Neural progenitor cell (in vitro differentiated cells): ENCODE results near the gene CACNA1C. TPM values are rescaled to one million over a fixed set of nuclear protein-coding genes. Genes with fewer than 3 reads are reported as not detected.

Experiments
- DNase-seq: peaks from one replicate; pipeline ENCODE4 v3.0.0-alpha.2; 2016; ENCODE audit warnings: low spot score
- H2AFZ ChIP-seq: fragments of 200-600 bp; sonication (generic); replicated peaks from 2 replicates; pipeline ENCODE4 v1.6.1; 2016; ENCODE audit warnings: antibody characterized with exemption
- H3F3A ChIP-seq: fragments of 200-600 bp; sonication (generic); 2 replicates; pipeline ENCODE4 v1.6.1; 2016; ENCODE audit warnings: antibody characterized with exemption, low read depth
- H3K27ac ChIP-seq: fragments of 200-600 bp; sonication (generic); 2 replicates; pipeline ENCODE4 v1.5.1; 2016; ENCODE audit warnings: mild to moderate bottlenecking
- H3K27me3 ChIP-seq: fragments of 200-600 bp; sonication (generic); 2 replicates; pipeline ENCODE4 v1.6.1; 2016; ENCODE audit warnings: mild to moderate bottlenecking, moderate library complexity
- H3K36me3 ChIP-seq: fragments of 200-600 bp; sonication (generic); 2 replicates; pipeline ENCODE4 v1.5.1; 2016
- H3K4me1 ChIP-seq: fragments of 200-600 bp; sonication (generic); 2 replicates; pipeline ENCODE4 v1.6.1; 2016; ENCODE audit warnings: mixed run types
- H3K4me2 ChIP-seq: fragments of 200-600 bp; sonication (generic); 2 replicates; pipeline ENCODE4 v1.6.1; 2016
- H3K4me3 ChIP-seq: fragments of 200-600 bp; sonication (generic); 2 replicates; pipeline ENCODE4 v1.5.1; 2016
- H3K79me2 ChIP-seq: fragments of 200-600 bp; sonication (generic); 2 replicates; pipeline ENCODE4 v1.6.1; 2016; ENCODE audit warnings: low read depth
- H3K9ac ChIP-seq: fragments of 200-600 bp; sonication (generic); 2 replicates; pipeline ENCODE4 v1.6.1; 2016
- H3K9me3 ChIP-seq: fragments of 200-600 bp; sonication (generic); 2 replicates; pipeline ENCODE4 v1.5.1; 2016; ENCODE audit warnings: low read depth
- H4K20me1 ChIP-seq: fragments of 200-600 bp; sonication (generic); 2 replicates; pipeline ENCODE4 v1.6.1; 2016; ENCODE audit warnings: low read depth
- H3K27ac Mint-ChIP-seq: 3 replicates; pipeline ENCODE4 v1.8.0; 2021; ENCODE audit warnings: mixed read lengths
- H3K27me3 Mint-ChIP-seq: 2 replicates; pipeline ENCODE4 v1.8.0; 2022; ENCODE audit warnings: low read depth, mild to moderate bottlenecking, inconsistent platforms, moderate library complexity, mixed read lengths; ENCODE audit not compliant: insufficient read depth
- H3K36me3 Mint-ChIP-seq: 3 replicates; pipeline ENCODE4 v1.8.0; 2021; ENCODE audit warnings: mixed read lengths
- H3K4me1 Mint-ChIP-seq: 3 replicates; pipeline ENCODE4 v1.8.0; 2021; ENCODE audit warnings: mixed read lengths
- H3K4me3 Mint-ChIP-seq: 3 replicates; pipeline ENCODE4 v1.8.0; 2021; ENCODE audit warnings: mild to moderate bottlenecking, moderate library complexity, mixed read lengths
- H3K9me3 Mint-ChIP-seq: 3 replicates; pipeline ENCODE4 v1.8.0; 2020; ENCODE audit warnings: mixed read lengths
- CTCF ChIP-seq: fragments of 200-600 bp; sonication (generic); IDR thresholded peaks from 2 replicates; pipeline ENCODE4 v1.5.1; 2017; ENCODE audit warnings: antibody characterized with exemption, mild to moderate bottlenecking
- EZH2 ChIP-seq: fragments of 200-600 bp; sonication (generic); IDR thresholded peaks from 2 replicates; pipeline ENCODE4 v1.6.1; 2017; ENCODE audit warnings: antibody characterized with exemption, mild to moderate bottlenecking, moderate library complexity
- EZH2phosphoT487 ChIP-seq: fragments of 200-600 bp; sonication (generic); IDR thresholded peaks from 2 replicates; pipeline ENCODE4 v1.6.1; 2017; ENCODE audit warnings: antibody characterized with exemption
- total RNA-seq: library from RNA; depleted of rRNA; stranded (reverse); fragments of >200 nt; gene quantifications from 2 replicates; pipeline ENCODE4 v1.2.3, GENCODE V29; 2015; ENCODE audit warnings: low replicate concordance

The CACNA1C gene
- total RNA-seq, 1 donor from 2014 or later = 2.7 TPM

DNA sequence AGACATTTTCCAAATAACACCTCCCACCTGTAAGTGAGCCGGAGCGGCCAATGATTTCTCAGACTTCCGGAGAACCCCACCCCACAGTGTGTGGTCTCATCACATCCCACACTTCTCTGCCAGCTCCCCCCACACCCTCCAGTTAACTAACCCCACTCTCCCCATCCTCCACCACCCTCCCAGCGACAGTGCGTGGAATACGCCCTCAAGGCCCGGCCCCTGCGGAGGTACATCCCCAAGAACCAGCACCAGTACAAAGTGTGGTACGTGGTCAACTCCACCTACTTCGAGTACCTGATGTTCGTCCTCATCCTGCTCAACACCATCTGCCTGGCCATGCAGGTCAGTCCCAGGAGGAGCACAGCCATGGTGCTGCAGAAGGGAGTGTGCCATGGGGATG, 557.6 kb downstream of the CACNA1C start:
- TF ChIP-seq CTCF (no peak), EZH2phosphoT487 (no peak), EZH2 (no peak)
- Histone ChIP-seq H3K4me1 (no peaks in the 10 kb centered on the region), H3K27ac (no peak overlapping the region), H3K4me2 (no peak overlapping the region), H3K4me3 (no peak overlapping the region), H2AFZ (no peak overlapping the region), H4K20me1 (no peaks in the 10 kb centered on the region), H3K36me3 (no peaks in the 10 kb centered on the region), H3K9ac (no peak overlapping the region), H3F3A (no peaks in the 10 kb centered on the region), H3K9me3 (no peaks in the 10 kb centered on the region), H3K27me3 (no peaks in the 10 kb centered on the region), H3K79me2 (no peaks in the 10 kb centered on the region)
- Mint-ChIP-seq H3K27me3 (peaks cover 2% of the 10 kb centered on the region), H3K4me3 (no peak overlapping the region), H3K27ac (no peak overlapping the region), H3K4me1 (no peaks in the 10 kb centered on the region), H3K36me3 (no peaks in the 10 kb centered on the region), H3K9me3 (peaks cover 5% of the 10 kb centered on the region)
- DNase-seq = no peak

DNA sequence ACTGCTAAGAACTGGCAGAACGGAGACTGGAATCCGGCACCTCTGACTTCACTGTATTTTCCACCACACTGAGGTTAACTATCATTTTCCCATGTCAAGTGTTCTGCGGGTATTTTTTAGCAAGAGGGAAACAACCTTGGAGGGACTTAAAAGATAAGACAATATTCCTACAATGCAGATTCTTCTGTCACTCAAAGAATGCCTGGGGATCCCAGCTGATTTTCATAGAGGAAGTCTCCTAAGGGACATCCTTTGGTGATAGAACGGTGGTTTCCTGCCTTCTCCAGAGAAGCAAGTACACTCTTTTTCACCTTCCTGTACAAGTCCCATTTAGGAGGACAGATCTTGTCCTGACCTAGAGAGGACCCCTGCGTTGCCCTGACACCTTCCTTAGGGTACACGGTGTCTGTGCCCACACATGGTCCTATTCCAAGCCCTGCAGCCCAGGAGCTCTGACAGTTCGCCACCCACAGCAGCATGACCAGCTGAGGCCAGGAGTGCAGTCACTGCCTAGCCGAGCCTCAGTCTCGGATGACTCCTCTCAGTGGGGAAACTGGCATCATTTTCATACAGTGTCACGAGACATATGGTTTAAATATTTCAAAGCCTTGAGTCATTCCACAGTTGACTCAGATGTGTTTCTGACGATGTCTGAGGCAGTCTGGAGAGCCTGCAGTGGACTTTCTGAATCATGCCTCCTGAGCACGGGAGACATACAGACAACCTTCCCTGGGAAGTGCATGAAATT, 560.7 kb downstream of the CACNA1C start:
- no peaks in the 10 kb centered on the region for H3K9me3 ChIP-seq
- Mint-ChIP-seq H3K27me3 (peaks cover 2% of the 10 kb centered on the region), H3K27ac (no peak overlapping the region), H3K4me1 (peaks cover 4% of the 10 kb centered on the region), H3K4me3 (no peak overlapping the region), H3K36me3 (no peaks in the 10 kb centered on the region), H3K9me3 (peaks cover 5% of the 10 kb centered on the region)
- no peaks in the 10 kb centered on the region for H4K20me1 ChIP-seq
- H3K27ac ChIP-seq = no peak overlapping the region
- no peak for DNase-seq
- H3K4me2 ChIP-seq = no peak overlapping the region
- TF ChIP-seq CTCF = no peak
- H3K9ac ChIP-seq = no peak overlapping the region
- H3K27me3 ChIP-seq = no peaks in the 10 kb centered on the region
- H3K4me1 ChIP-seq = no peaks in the 10 kb centered on the region
- H3F3A ChIP-seq = no peaks in the 10 kb centered on the region
- H3K4me3 ChIP-seq = no peak overlapping the region
- no peak overlapping the region for H2AFZ ChIP-seq
- H3K79me2 ChIP-seq = no peaks in the 10 kb centered on the region
- H3K36me3 ChIP-seq = no peaks in the 10 kb centered on the region

GRCh38 chr12:2614341-2614740, 561.6 kb downstream of the CACNA1C start:
- H3K79me2 ChIP-seq = no peaks in the 10 kb centered on the region
- H3K4me2 ChIP-seq = no peak overlapping the region
- no peak overlapping the region for H3K4me3 ChIP-seq
- Mint-ChIP-seq H3K27ac (no peak overlapping the region), H3K36me3 (no peaks in the 10 kb centered on the region), H3K4me1 (peaks cover 4% of the 10 kb centered on the region), H3K9me3 (peaks cover 4% of the 10 kb centered on the region), H3K27me3 (peaks cover 2% of the 10 kb centered on the region), H3K4me3 (no peak overlapping the region)
- no peak for DNase-seq
- no peak overlapping the region for H2AFZ ChIP-seq
- H4K20me1 ChIP-seq = no peaks in the 10 kb centered on the region
- TF ChIP-seq EZH2 = no peak
- TF ChIP-seq EZH2phosphoT487 = no peak
- no peak for TF ChIP-seq CTCF
- no peaks in the 10 kb centered on the region for H3K4me1 ChIP-seq
- no peak overlapping the region for H3K9ac ChIP-seq
- no peaks in the 10 kb centered on the region for H3K9me3 ChIP-seq
- H3K36me3 ChIP-seq = no peaks in the 10 kb centered on the region
- H3F3A ChIP-seq = no peaks in the 10 kb centered on the region
- no peaks in the 10 kb centered on the region for H3K27me3 ChIP-seq
- no peak overlapping the region for H3K27ac ChIP-seq
